A549 (cell line): ENCODE data around the gene WDR33.

Experiments used
- CBX2 ChIP-seq: fragments of 200-600 bp; sonication (generic); IDR thresholded peaks from 2 replicates; pipeline ENCODE4 v1.6.1; 2016; ENCODE audit warnings: low read depth, mild to moderate bottlenecking, borderline replicate concordance
- CEBPB ChIP-seq, 2 experiments: fragments of >200 bp in 1 of 2; sonication (Bioruptor Twin) in 1 of 2; formaldehyde crosslinking in 1 of 2; IDR thresholded peaks; 2 replicates each; pipeline ENCODE4 v1.6.1; 2012 to 2016
- CHD2 ChIP-seq: fragments of 150-350 bp; IDR thresholded peaks from 2 replicates; pipeline ENCODE4 v1.6.1; 2014; ENCODE audit warnings: low read length; ENCODE audit not compliant: partially characterized antibody
- EP300 ChIP-seq, 2 experiments: fragments of >200 bp; sonication (Bioruptor Twin); formaldehyde crosslinking; IDR thresholded peaks; 2 replicates in 1 of 2; 3 replicates in 1 of 2; pipeline ENCODE4 v1.6.1; 2016 to 2017
- KDM1A ChIP-seq: fragments of 200-600 bp; sonication (generic); IDR thresholded peaks from 2 replicates; pipeline ENCODE4 v1.6.1; 2016; ENCODE audit warnings: low read depth, mild to moderate bottlenecking
- NFE2L2 ChIP-seq: fragments of 150-350 bp; conservative IDR thresholded peaks from 2 replicates; pipeline ENCODE4 v1.6.1; 2014; ENCODE audit warnings: low read length
- NR3C1 ChIP-seq: fragments of >200 bp; sonication (Bioruptor Twin); formaldehyde crosslinking; IDR thresholded peaks from 3 replicates; pipeline ENCODE4 v1.6.1; 2017
- POLR2A ChIP-seq: IDR thresholded peaks from 2 replicates; pipeline ENCODE4 v1.6.1; 2012; ENCODE audit warnings: mild to moderate bottlenecking, low read length
- ZNF302 ChIP-seq: fragments of 250-450 bp; sonication (Bioruptor Pico); IDR thresholded peaks from 2 replicates; pipeline ENCODE4 v1.9.0; 2021; ENCODE audit warnings: inconsistent platforms, mild to moderate bottlenecking, moderate library complexity
- TF ChIP-seq, protein P1 (sequence below): fragments of >200 bp; sonication (Bioruptor Twin); formaldehyde crosslinking; IDR thresholded peaks from 3 replicates; pipeline ENCODE4 v1.5.1; 2016
- TF ChIP-seq, protein P2 (sequence below): fragments of 450-650 bp; IDR thresholded peaks from 2 replicates; pipeline ENCODE4 v1.6.1; 2014; ENCODE audit warnings: antibody characterized with exemption
- TF ChIP-seq, protein P3 (sequence below): IDR thresholded peaks from 2 replicates; pipeline ENCODE4 v1.6.1; 2012
- TF ChIP-seq, protein P4 (sequence below): fragments of 200-600 bp; sonication (generic); IDR thresholded peaks from 2 replicates; pipeline ENCODE4 v1.6.1; 2016; ENCODE audit warnings: antibody characterized with exemption, mild to moderate bottlenecking, moderate library complexity

DNA sequence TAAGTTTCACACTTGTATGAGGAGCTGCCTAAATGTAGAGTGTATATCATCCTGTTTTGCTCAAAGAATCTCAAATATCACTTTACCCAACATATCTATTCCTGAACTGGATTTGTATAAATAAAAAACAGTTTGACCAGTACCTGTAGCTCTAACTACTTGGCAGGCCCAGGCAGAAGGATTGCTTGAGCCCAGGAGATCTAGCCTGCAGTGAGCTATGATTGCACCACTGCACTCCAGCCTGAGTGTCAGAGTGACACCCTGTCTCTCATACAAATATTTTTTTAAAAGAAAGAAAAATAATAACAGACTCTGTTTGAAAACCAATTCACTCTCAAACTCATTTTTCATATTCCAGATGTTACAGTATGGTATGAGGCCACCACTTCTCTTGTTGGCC is 127.9 kb downstream of the WDR33 start:
- TF ChIP-seq CHD2 = no peak
- no peak for TF ChIP-seq KDM1A
- TF ChIP-seq, protein P1, sequence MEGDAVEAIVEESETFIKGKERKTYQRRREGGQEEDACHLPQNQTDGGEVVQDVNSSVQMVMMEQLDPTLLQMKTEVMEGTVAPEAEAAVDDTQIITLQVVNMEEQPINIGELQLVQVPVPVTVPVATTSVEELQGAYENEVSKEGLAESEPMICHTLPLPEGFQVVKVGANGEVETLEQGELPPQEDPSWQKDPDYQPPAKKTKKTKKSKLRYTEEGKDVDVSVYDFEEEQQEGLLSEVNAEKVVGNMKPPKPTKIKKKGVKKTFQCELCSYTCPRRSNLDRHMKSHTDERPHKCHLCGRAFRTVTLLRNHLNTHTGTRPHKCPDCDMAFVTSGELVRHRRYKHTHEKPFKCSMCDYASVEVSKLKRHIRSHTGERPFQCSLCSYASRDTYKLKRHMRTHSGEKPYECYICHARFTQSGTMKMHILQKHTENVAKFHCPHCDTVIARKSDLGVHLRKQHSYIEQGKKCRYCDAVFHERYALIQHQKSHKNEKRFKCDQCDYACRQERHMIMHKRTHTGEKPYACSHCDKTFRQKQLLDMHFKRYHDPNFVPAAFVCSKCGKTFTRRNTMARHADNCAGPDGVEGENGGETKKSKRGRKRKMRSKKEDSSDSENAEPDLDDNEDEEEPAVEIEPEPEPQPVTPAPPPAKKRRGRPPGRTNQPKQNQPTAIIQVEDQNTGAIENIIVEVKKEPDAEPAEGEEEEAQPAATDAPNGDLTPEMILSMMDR = no peak
- no peak for TF ChIP-seq EP300 (IDR thresholded peaks at IDR 0.05)
- no peak for TF ChIP-seq NFE2L2
- TF ChIP-seq, protein P2, sequence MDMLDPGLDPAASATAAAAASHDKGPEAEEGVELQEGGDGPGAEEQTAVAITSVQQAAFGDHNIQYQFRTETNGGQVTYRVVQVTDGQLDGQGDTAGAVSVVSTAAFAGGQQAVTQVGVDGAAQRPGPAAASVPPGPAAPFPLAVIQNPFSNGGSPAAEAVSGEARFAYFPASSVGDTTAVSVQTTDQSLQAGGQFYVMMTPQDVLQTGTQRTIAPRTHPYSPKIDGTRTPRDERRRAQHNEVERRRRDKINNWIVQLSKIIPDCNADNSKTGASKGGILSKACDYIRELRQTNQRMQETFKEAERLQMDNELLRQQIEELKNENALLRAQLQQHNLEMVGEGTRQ = no peak
- TF ChIP-seq, protein P3, sequence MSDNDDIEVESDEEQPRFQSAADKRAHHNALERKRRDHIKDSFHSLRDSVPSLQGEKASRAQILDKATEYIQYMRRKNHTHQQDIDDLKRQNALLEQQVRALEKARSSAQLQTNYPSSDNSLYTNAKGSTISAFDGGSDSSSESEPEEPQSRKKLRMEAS = no peak
- no peak for TF ChIP-seq NR3C1
- no peak for TF ChIP-seq CEBPB (IDR thresholded peaks at IDR 0.05)
- TF ChIP-seq, protein P4, sequence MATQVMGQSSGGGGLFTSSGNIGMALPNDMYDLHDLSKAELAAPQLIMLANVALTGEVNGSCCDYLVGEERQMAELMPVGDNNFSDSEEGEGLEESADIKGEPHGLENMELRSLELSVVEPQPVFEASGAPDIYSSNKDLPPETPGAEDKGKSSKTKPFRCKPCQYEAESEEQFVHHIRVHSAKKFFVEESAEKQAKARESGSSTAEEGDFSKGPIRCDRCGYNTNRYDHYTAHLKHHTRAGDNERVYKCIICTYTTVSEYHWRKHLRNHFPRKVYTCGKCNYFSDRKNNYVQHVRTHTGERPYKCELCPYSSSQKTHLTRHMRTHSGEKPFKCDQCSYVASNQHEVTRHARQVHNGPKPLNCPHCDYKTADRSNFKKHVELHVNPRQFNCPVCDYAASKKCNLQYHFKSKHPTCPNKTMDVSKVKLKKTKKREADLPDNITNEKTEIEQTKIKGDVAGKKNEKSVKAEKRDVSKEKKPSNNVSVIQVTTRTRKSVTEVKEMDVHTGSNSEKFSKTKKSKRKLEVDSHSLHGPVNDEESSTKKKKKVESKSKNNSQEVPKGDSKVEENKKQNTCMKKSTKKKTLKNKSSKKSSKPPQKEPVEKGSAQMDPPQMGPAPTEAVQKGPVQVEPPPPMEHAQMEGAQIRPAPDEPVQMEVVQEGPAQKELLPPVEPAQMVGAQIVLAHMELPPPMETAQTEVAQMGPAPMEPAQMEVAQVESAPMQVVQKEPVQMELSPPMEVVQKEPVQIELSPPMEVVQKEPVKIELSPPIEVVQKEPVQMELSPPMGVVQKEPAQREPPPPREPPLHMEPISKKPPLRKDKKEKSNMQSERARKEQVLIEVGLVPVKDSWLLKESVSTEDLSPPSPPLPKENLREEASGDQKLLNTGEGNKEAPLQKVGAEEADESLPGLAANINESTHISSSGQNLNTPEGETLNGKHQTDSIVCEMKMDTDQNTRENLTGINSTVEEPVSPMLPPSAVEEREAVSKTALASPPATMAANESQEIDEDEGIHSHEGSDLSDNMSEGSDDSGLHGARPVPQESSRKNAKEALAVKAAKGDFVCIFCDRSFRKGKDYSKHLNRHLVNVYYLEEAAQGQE = no peak
- TF ChIP-seq POLR2A = no peak
- TF ChIP-seq CBX2 = no peak
- no peak for TF ChIP-seq ZNF302
